ENCODE results near the gene TRMT6.

GRCh38 chr20:5970381-5970780 lies 20.0 kb upstream of the TRMT6 start:
- TF ChIP-seq GATA2 (IDR thresholded peaks at IDR 0.05; ENCODE audit: low read depth, low read length) = no peak
- TF ChIP-seq GATA3 (IDR thresholded peaks at IDR 0.05; ENCODE audit: low read depth, low read length) = no peak
